H1 (cell line): Measurements from ENCODE around the gene NR2E3. TPM values are rescaled to one million over a fixed set of nuclear protein-coding genes. Genes with fewer than 3 reads are reported as not detected.

Source experiments
- CTCF ChIA-PET: fragments of 300-600 bp; sonication (Branson Sonifier 250); formaldehyde crosslinking; loops from one replicate; lab custom pipeline; 2021; ENCODE audit not compliant: partially characterized antibody; lab: Charles Lee
- POLR2A ChIA-PET: fragments of 300-600 bp; sonication (Branson Sonifier 250); formaldehyde crosslinking; loops from one replicate; lab custom pipeline; 2021; ENCODE audit warnings: inconsistent platforms; ENCODE audit not compliant: partially characterized antibody; lab: Charles Lee
- DNase-seq, 2 experiments: peaks; one replicate each; pipeline versions ENCODE4 v3.0.0 to v3.0.0-alpha.2; 2010 to 2022; ENCODE audit warnings: low spot score in 2 of 2, low read depth in 1 of 2, mixed read lengths in 1 of 2
- FAIRE-seq: peaks from 2 replicates; lab custom pipeline; 2011; peaks lifted over from hg19 to GRCh38; lab: Jason Lieb, UNC
- H2AFZ ChIP-seq: 2 replicates; pipeline ENCODE4 v1.8.1; 2012; ENCODE audit warnings: low read length, inconsistent platforms
- H2AK5ac ChIP-seq: 2 replicates; pipeline ENCODE4 v1.6.1; 2013; ENCODE audit warnings: low read depth, low read length
- H2BK120ac ChIP-seq: replicated peaks from 2 replicates; pipeline ENCODE3; 2013; ENCODE audit warnings: low read depth, low read length, inconsistent platforms
- H2BK12ac ChIP-seq: 2 replicates; pipeline ENCODE4 v1.6.1; 2013; ENCODE audit warnings: low read depth, low read length
- H2BK15ac ChIP-seq: 2 replicates; pipeline ENCODE4 v1.6.1; 2013; ENCODE audit warnings: low read length
- H2BK20ac ChIP-seq: 2 replicates; pipeline ENCODE4 v1.6.1; 2013; ENCODE audit warnings: low read length
- H2BK5ac ChIP-seq: 2 replicates; pipeline ENCODE4 v1.6.1; 2013; ENCODE audit warnings: low read depth, low read length
- H3K14ac ChIP-seq: 2 replicates; pipeline ENCODE4 v1.6.1; 2013; ENCODE audit warnings: inconsistent platforms; ENCODE audit not compliant: insufficient read length
- H3K18ac ChIP-seq: 2 replicates; pipeline ENCODE4 v1.6.1; 2013; ENCODE audit warnings: low read length; ENCODE audit errors: extremely low read depth
- H3K23ac ChIP-seq: 2 replicates; pipeline ENCODE4 v1.6.1; 2013; ENCODE audit warnings: inconsistent platforms; ENCODE audit not compliant: insufficient read length
- H3K23me2 ChIP-seq: 2 replicates; pipeline ENCODE4 v1.6.1; 2013; ENCODE audit warnings: low read depth, low read length
- H3K27ac ChIP-seq: 2 replicates; pipeline ENCODE4 v1.6.1; 2011; ENCODE audit warnings: low read depth, low read length, inconsistent platforms
- H3K27me3 ChIP-seq, 4 experiments: replicated peaks in 1 of 4; 1 replicate in 1 of 4; 2 replicates in 3 of 4; pipeline versions ENCODE4 v1.6.1 to v1.8.1; 2011 to 2013; ENCODE audit warnings: low read length in 3 of 4, mild to moderate bottlenecking in 3 of 4, inconsistent platforms in 2 of 4, mixed read lengths in 2 of 4, moderate library complexity in 1 of 4; ENCODE audit not compliant: control insufficient read depth in 3 of 4, insufficient read depth in 3 of 4; ENCODE audit errors: extremely low read depth in 1 of 4
- H3K36me3 ChIP-seq, 4 experiments: 2 replicates each; pipeline versions ENCODE4 v1.6.1 to v1.8.1; 2011 to 2013; ENCODE audit warnings: mild to moderate bottlenecking in 4 of 4, low read length in 3 of 4, moderate library complexity in 2 of 4, control low read depth in 1 of 4, inconsistent platforms in 1 of 4; ENCODE audit not compliant: insufficient read depth in 4 of 4, control insufficient read depth in 2 of 4
- H3K4ac ChIP-seq: replicated peaks from 2 replicates; pipeline ENCODE3; 2013; ENCODE audit warnings: low read length, low read depth, mixed read lengths, inconsistent platforms; ENCODE audit not compliant: insufficient read length
- H3K4me1 ChIP-seq, 4 experiments: replicated peaks in 1 of 4; 1 replicate in 1 of 4; 2 replicates in 3 of 4; pipeline versions ENCODE4 v1.6.1 to v1.8.1; 2011 to 2013; ENCODE audit warnings: low read length in 3 of 4, inconsistent platforms in 2 of 4, mixed read lengths in 1 of 4; ENCODE audit not compliant: insufficient read depth in 4 of 4, control insufficient read depth in 3 of 4
- H3K4me2 ChIP-seq, 2 experiments: 2 replicates each; pipeline versions ENCODE4 v1.6.1 to v1.8.1; 2011 to 2013; ENCODE audit warnings: low read depth in 2 of 2, low read length in 2 of 2, control low read depth in 1 of 2, inconsistent platforms in 1 of 2, mild to moderate bottlenecking in 1 of 2; ENCODE audit not compliant: insufficient read depth in 1 of 2
- H3K4me3 ChIP-seq, 4 experiments: fragments of 200-600, 300-600 bp in 1 of 4; sonication (generic), shearing (Covaris generic), sonication (Bioruptor Twin) in 1 of 4; 2 replicates each; pipeline versions ENCODE4 v1.5.1 to v1.8.1; 2011 to 2016; ENCODE audit warnings: low read length in 4 of 4, low read depth in 3 of 4, control low read depth in 2 of 4, inconsistent platforms in 2 of 4, mild to moderate bottlenecking in 2 of 4, mixed read lengths in 1 of 4, moderate library complexity in 1 of 4; ENCODE audit not compliant: insufficient read depth in 2 of 4; ENCODE audit errors: extremely low read depth in 1 of 4
- H3K56ac ChIP-seq: replicated peaks from 2 replicates; pipeline ENCODE3; 2013; ENCODE audit warnings: low read depth, mild to moderate bottlenecking, mixed read lengths, low read length, inconsistent platforms; ENCODE audit not compliant: insufficient read length
- H3K79me1 ChIP-seq: 2 replicates; pipeline ENCODE4 v1.6.1; 2013; ENCODE audit warnings: low read depth, low read length, control low read depth
- H3K79me2 ChIP-seq, 2 experiments: 2 replicates each; pipeline versions ENCODE4 v1.6.1 to v1.8.1; 2012 to 2013; ENCODE audit warnings: low read length in 2 of 2, mild to moderate bottlenecking in 2 of 2, inconsistent platforms in 1 of 2; ENCODE audit not compliant: insufficient read depth in 2 of 2, control insufficient read depth in 1 of 2
- H3K9ac ChIP-seq, 4 experiments: replicated peaks in 1 of 4; 1 replicate in 1 of 4; 2 replicates in 3 of 4; pipeline versions ENCODE4 v1.6.1 to v1.8.1; 2011 to 2013; ENCODE audit warnings: low read depth in 3 of 4, low read length in 3 of 4, control low read depth in 2 of 4, mild to moderate bottlenecking in 2 of 4, moderate library complexity in 2 of 4, inconsistent platforms in 1 of 4; ENCODE audit errors: extremely low read depth in 1 of 4
- H3K9me3 ChIP-seq, 2 experiments: 2 replicates each; pipeline versions ENCODE4 v1.6.1 to v1.8.1; 2012 to 2013; ENCODE audit warnings: mild to moderate bottlenecking in 2 of 2, moderate library complexity in 2 of 2, control low read depth in 1 of 2, inconsistent platforms in 1 of 2, low read depth in 1 of 2, low read length in 1 of 2, mixed read lengths in 1 of 2; ENCODE audit not compliant: insufficient read depth in 2 of 2
- H4K20me1 ChIP-seq, 2 experiments: replicated peaks in 1 of 2; 2 replicates each; pipeline versions ENCODE3 to v1.8.1; 2011 to 2013; ENCODE audit warnings: inconsistent platforms in 2 of 2, low read length in 2 of 2, mild to moderate bottlenecking in 1 of 2; ENCODE audit not compliant: insufficient read depth in 2 of 2, control insufficient read depth in 1 of 2
- H4K5ac ChIP-seq: 2 replicates; pipeline ENCODE4 v1.6.1; 2013; ENCODE audit warnings: low read length, low read depth, mixed read lengths, inconsistent platforms; ENCODE audit not compliant: insufficient read length
- H4K8ac ChIP-seq: 2 replicates; pipeline ENCODE4 v1.8.0; 2013; ENCODE audit warnings: mild to moderate bottlenecking, moderate library complexity, low read length, inconsistent platforms; ENCODE audit not compliant: insufficient read depth; ENCODE audit errors: extremely low read depth
- H4K91ac ChIP-seq: replicated peaks from 2 replicates; pipeline ENCODE3; 2013; ENCODE audit warnings: low read length, mixed read lengths, inconsistent platforms; ENCODE audit not compliant: insufficient read length
- BACH1 ChIP-seq: IDR thresholded peaks from 2 replicates; pipeline ENCODE4 v1.6.1; 2012; ENCODE audit warnings: low read length, improper control_type of control experiment
- CBX8 ChIP-seq: fragments of 300-800, 300-1000 bp; sonication (generic); IDR thresholded peaks from 2 replicates; pipeline ENCODE4 v1.7.1; 2016; ENCODE audit warnings: low read depth, low read length, borderline replicate concordance
- CEBPB ChIP-seq: IDR thresholded peaks from 2 replicates; pipeline ENCODE4 v1.6.1; 2012; ENCODE audit warnings: low read depth, low read length
- CHD1 ChIP-seq: IDR thresholded peaks from 2 replicates; pipeline ENCODE4 v1.6.1; 2012; ENCODE audit warnings: low read depth, low read length, improper control_type of control experiment
- KDM5A ChIP-seq: fragments of 200-600 bp; IDR thresholded peaks from 2 replicates; pipeline ENCODE4 v1.7.1; 2012; ENCODE audit warnings: mild to moderate bottlenecking, low read length, inconsistent platforms, mixed read lengths
- MAFK ChIP-seq: IDR thresholded peaks from 2 replicates; pipeline ENCODE4 v1.6.1; 2012; ENCODE audit warnings: low read depth, mild to moderate bottlenecking, improper control_type of control experiment, low read length
- POLR2A ChIP-seq, 2 experiments: IDR thresholded peaks; 1 replicate in 1 of 2; 2 replicates in 1 of 2; pipeline ENCODE4 v1.6.1; 2011; ENCODE audit warnings: low read depth in 2 of 2, low read length in 2 of 2, mild to moderate bottlenecking in 2 of 2; ENCODE audit errors: control extremely low read depth in 1 of 2
- POU5F1 ChIP-seq: IDR thresholded peaks from 2 replicates; pipeline ENCODE4 v1.6.1; 2011; ENCODE audit warnings: low read depth, mild to moderate bottlenecking, low read length, moderate library complexity
- RBBP5 ChIP-seq: IDR thresholded peaks from 2 replicates; pipeline ENCODE4 v1.7.1; 2012; ENCODE audit warnings: low read depth, mild to moderate bottlenecking, inconsistent platforms, low read length, moderate library complexity, borderline replicate concordance
- SIX5 ChIP-seq: IDR thresholded peaks from 2 replicates; pipeline ENCODE4 v1.6.1; 2011; ENCODE audit warnings: mild to moderate bottlenecking, low read depth, low read length
- SP1 ChIP-seq: IDR thresholded peaks from 2 replicates; pipeline ENCODE4 v1.6.1; 2011; ENCODE audit warnings: low read depth, low read length
- SP2 ChIP-seq: IDR thresholded peaks from 2 replicates; pipeline ENCODE4 v1.6.1; 2012; ENCODE audit warnings: mild to moderate bottlenecking, low read length, inconsistent platforms
- SRF ChIP-seq: IDR thresholded peaks from 2 replicates; pipeline ENCODE4 v1.6.1; 2011; ENCODE audit warnings: mild to moderate bottlenecking, low read depth, low read length, moderate library complexity
- TBP ChIP-seq: IDR thresholded peaks from 2 replicates; pipeline ENCODE4 v1.6.1; 2011; ENCODE audit warnings: low read depth, low read length, improper control_type of control experiment
- TEAD4 ChIP-seq: IDR thresholded peaks from 2 replicates; pipeline ENCODE4 v1.6.1; 2012; ENCODE audit warnings: low read depth, low read length, inconsistent platforms, mixed read lengths
- WGBS, 2 experiments: shearing (Covaris generic) in 1 of 2; methylation state at CpG; one replicate each; pipeline versions ENCODE4 v1.1.6 to v1.1.7; 2013 to 2015; ENCODE audit warnings: low lambda C conversion rate in 2 of 2, mixed read lengths in 2 of 2, inconsistent platforms in 1 of 2, low coverage in 1 of 2, missing lambda C conversion rate in 1 of 2; ENCODE audit not compliant: insufficient replicate concordance in 2 of 2, insufficient coverage in 1 of 2, insufficient read length in 1 of 2; ENCODE audit errors: extremely low coverage in 1 of 2, missing lambda C conversion rate in 1 of 2; 5-methylcytosine and 5-hydroxymethylcytosine counted together
- polyA plus RNA-seq, 7 experiments: library from polyadenylated mRNA; depleted of rRNA in 3 of 7; stranded (reverse) in 5 of 7; unstranded in 2 of 7; fragments of >200 nt in 5 of 7; fragments of 200-250 nt in 2 of 7; gene quantifications; 1 replicate in 5 of 7; 2 replicates in 1 of 7; 4 replicates in 1 of 7; pipeline versions ENCODE4 v1.2.1 to v1.2.3, GENCODE V29; 2011 to 2013; ENCODE audit warnings: missing spikeins in 2 of 7, mixed read lengths in 2 of 7
- total RNA-seq: library from RNA; stranded (reverse); fragmentation: NEBNext Ultra II Directional; extraction: Animal tissue kit (Norgen Biotek cat#: 25700); gene quantifications from 2 replicates; pipeline ENCODE4 v1.2.1, GENCODE V29; 2021
- TF ChIP-seq, protein P1 (sequence below): IDR thresholded peaks from 2 replicates; pipeline ENCODE4 v1.6.1; 2011; ENCODE audit warnings: low read length, improper control_type of control experiment

NR2E3 gene
- total and polyA plus RNA-seq, 2 of the 8 experiments (the other 6 are each of a cell fraction or from before 2014, with no cell fraction given), result 0.56 to 0.80 TPM

DNA sequence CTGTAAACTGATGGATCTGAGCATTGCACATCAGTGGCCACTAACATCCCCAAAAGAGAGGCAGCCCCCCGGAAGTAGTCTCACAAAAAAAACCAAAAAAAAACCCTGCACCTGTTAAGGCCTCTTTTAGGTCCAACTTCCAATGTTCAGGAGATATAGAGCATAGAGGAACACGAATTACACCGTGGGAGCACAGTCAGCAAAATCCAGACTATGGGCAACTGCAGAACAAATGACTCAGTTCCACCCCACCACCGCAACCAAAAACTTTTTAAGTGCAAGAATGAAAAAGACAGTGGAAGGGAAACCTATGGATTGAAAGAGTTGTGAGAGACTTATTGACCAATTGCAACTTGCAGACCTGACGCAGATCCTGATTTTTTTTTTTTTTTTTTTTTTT lies 42.2 kb upstream of the NR2E3 start:
- H3K14ac ChIP-seq, result no peak overlapping the region
- no peak overlapping the region for H3K4me2 ChIP-seq
- H3K23ac ChIP-seq, result no peak overlapping the region
- no peak for DNase-seq
- POLR2A ChIA-PET, result no interaction called here
- H2BK5ac ChIP-seq, result no peak overlapping the region
- no peak overlapping the region for H4K8ac ChIP-seq
- WGBS, 2 experiments, result 91% methylated on average over 5 of the region's 5 CpGs; no CpG with 5 or more reads in 1 of the 2 experiments
- no peaks in the 10 kb centered on the region for H3K79me1 ChIP-seq
- no peak overlapping the region for H4K91ac ChIP-seq
- no peak overlapping the region for H2AK5ac ChIP-seq
- no peak overlapping the region for H3K27ac ChIP-seq
- H3K4ac ChIP-seq, result no peak overlapping the region
- no peaks in the 10 kb centered on the region for H3K4me1 ChIP-seq
- H3K27me3 ChIP-seq, result no peaks in the 10 kb centered on the region
- H4K20me1 ChIP-seq, result no peaks in the 10 kb centered on the region
- no peak overlapping the region for H2BK12ac ChIP-seq
- H3K23me2 ChIP-seq, result no peaks in the 10 kb centered on the region
- FAIRE-seq, result no peak
- no peak overlapping the region for H3K4me3 ChIP-seq
- H2BK20ac ChIP-seq, result no peak overlapping the region
- no peak overlapping the region for H4K5ac ChIP-seq
- H2AFZ ChIP-seq, result no peak overlapping the region
- no peak overlapping the region for H3K18ac ChIP-seq
- no peak overlapping the region for H2BK15ac ChIP-seq
- H3K9ac ChIP-seq, result no peak overlapping the region
- no peak overlapping the region for H2BK120ac ChIP-seq
- no peaks in the 10 kb centered on the region for H3K79me2 ChIP-seq
- CTCF ChIA-PET, result no interaction called here
- peaks cover 0 to 3% (median 0%) of the 10 kb centered on the region in 4 experiments; a peak in 3 of 8 replicates for H3K36me3 ChIP-seq
- H3K56ac ChIP-seq, result no peak overlapping the region
- H3K9me3 ChIP-seq, result no peaks in the 10 kb centered on the region
- no peak for TF ChIP-seq POLR2A (IDR thresholded peaks at IDR 0.05; ENCODE audit: control extremely low read depth in 1 of 2, low read depth in 2 of 2, low read length in 2 of 2)
- no peak for TF ChIP-seq TEAD4
- TF ChIP-seq CHD1, result no peak
- TF ChIP-seq CBX8, result no peak
- TF ChIP-seq MAFK, result no peak
- TF ChIP-seq POU5F1, result no peak
- no peak for TF ChIP-seq KDM5A
- no peak for TF ChIP-seq TBP
- TF ChIP-seq RBBP5, result no peak
- TF ChIP-seq SP1, result no peak
- TF ChIP-seq SIX5, result no peak
- TF ChIP-seq SRF, result no peak
- TF ChIP-seq SP2, result no peak
- no peak for TF ChIP-seq BACH1
- TF ChIP-seq, protein P1, sequence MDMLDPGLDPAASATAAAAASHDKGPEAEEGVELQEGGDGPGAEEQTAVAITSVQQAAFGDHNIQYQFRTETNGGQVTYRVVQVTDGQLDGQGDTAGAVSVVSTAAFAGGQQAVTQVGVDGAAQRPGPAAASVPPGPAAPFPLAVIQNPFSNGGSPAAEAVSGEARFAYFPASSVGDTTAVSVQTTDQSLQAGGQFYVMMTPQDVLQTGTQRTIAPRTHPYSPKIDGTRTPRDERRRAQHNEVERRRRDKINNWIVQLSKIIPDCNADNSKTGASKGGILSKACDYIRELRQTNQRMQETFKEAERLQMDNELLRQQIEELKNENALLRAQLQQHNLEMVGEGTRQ, result no peak
- TF ChIP-seq CEBPB, result no peak
